ENCODE measurements around the gene CCDC82. TPM values are rescaled to one million over a fixed set of nuclear protein-coding genes. Genes with fewer than 3 reads are reported as not detected.

The CCDC82 gene
- total RNA-seq, 6 experiments from 2014 or later: 14.0 to 18.2 (median 17.2) TPM

- H3K36me3 Mint-ChIP-seq (ENCODE audit: low read depth): peaks cover 28% of the 10 kb centered on the region
- peak overlapping the region; percentile 49 for H3K4me3 Mint-ChIP-seq
- TF ChIP-seq CTCF (IDR thresholded peaks at IDR 0.05): no peak
- H3K27ac Mint-ChIP-seq: peak overlapping the region; percentile 77
- H3K27me3 Mint-ChIP-seq (ENCODE audit: insufficient read depth): no peaks in the 10 kb centered on the region
- H3K4me1 Mint-ChIP-seq (ENCODE audit: low read depth): peaks cover 84% of the 10 kb centered on the region
- H3K9me3 Mint-ChIP-seq: no peaks in the 10 kb centered on the region
- peak; percentile 48 for DNase-seq
Measured at GRCh38 chr11:96328395-96329010, 61.2 kb downstream of the CCDC82 start.

DNA sequence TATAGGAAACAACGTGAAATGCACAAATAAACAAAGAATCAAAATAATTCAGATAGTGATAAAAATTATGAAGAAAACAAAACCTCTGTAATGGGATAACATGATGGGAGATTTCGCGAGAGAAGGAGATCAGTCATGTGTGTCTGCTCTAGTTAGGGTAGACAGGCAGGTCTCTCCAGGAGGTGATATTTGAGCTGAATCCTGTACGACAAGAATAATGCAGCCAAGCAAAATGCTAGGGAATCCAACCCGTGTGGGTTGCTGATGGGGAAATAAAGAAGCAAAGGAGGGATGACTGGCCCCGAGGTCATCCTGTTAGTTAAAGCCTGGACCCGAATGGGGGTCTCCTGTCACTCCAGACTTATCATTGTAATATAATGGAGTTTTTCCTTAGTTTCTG, 62.8 kb downstream of the CCDC82 start:
- no peak overlapping the region; the same call in 1 of the 2 replicates for H3K27ac Mint-ChIP-seq
- H3K4me3 Mint-ChIP-seq: no peak overlapping the region
- peaks cover 43% of the 10 kb centered on the region for H3K36me3 Mint-ChIP-seq (ENCODE audit: low read depth)
- TF ChIP-seq CTCF (IDR thresholded peaks at IDR 0.05): no peak
- H3K27me3 Mint-ChIP-seq (ENCODE audit: insufficient read depth): no peaks in the 10 kb centered on the region; the same call in 1 of the 2 replicates
- peaks cover 84% of the 10 kb centered on the region for H3K4me1 Mint-ChIP-seq (ENCODE audit: low read depth)
- H3K9me3 Mint-ChIP-seq: no peaks in the 10 kb centered on the region
- DNase-seq: no peak

DNA sequence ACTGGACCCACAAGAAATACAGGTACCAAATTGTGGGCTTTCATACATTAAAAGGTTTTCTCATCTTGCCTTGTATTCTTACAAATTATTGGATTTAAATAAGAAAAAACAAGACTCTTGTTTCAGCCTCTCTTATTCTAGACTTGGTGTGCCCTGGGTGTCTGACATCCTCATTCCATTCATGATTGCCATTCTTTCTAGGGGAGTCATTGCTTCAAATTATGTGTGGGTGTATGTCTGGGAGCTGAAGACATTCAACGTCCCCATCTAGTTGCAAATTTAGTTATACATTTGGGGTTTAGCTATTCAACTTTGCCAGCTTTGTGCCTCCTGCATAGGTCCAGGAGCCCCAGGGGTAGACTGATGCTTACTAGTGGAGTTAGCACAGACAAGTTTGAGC, 64.8 kb downstream of the CCDC82 start:
- Mint-ChIP-seq H3K27ac (peak overlapping the region; percentile 88), H3K36me3 (ENCODE audit: low read depth) (peaks cover 48% of the 10 kb centered on the region), H3K27me3 (ENCODE audit: insufficient read depth) (no peaks in the 10 kb centered on the region; the same call in 1 of the 2 replicates), H3K4me3 (peak overlapping the region; percentile 79), H3K4me1 (ENCODE audit: low read depth) (peaks cover 90% of the 10 kb centered on the region), H3K9me3 (no peaks in the 10 kb centered on the region)
- peak; percentile 73 for DNase-seq
- no peak for TF ChIP-seq CTCF (IDR thresholded peaks at IDR 0.05)

- TF ChIP-seq CTCF (IDR thresholded peaks at IDR 0.05): no peak
- no peaks in the 10 kb centered on the region; the same call in 1 of the 2 replicates for H3K27me3 Mint-ChIP-seq (ENCODE audit: insufficient read depth)
- peak overlapping the region; percentile 88 for H3K27ac Mint-ChIP-seq
- peaks cover 52% of the 10 kb centered on the region for H3K36me3 Mint-ChIP-seq (ENCODE audit: low read depth)
- peaks cover 90% of the 10 kb centered on the region for H3K4me1 Mint-ChIP-seq (ENCODE audit: low read depth)
- no peak overlapping the region for H3K4me3 Mint-ChIP-seq
- H3K9me3 Mint-ChIP-seq: no peaks in the 10 kb centered on the region
- no peak for DNase-seq
Measured at GRCh38 chr11:96323642-96323985, 66.1 kb downstream of the CCDC82 start.

DNA sequence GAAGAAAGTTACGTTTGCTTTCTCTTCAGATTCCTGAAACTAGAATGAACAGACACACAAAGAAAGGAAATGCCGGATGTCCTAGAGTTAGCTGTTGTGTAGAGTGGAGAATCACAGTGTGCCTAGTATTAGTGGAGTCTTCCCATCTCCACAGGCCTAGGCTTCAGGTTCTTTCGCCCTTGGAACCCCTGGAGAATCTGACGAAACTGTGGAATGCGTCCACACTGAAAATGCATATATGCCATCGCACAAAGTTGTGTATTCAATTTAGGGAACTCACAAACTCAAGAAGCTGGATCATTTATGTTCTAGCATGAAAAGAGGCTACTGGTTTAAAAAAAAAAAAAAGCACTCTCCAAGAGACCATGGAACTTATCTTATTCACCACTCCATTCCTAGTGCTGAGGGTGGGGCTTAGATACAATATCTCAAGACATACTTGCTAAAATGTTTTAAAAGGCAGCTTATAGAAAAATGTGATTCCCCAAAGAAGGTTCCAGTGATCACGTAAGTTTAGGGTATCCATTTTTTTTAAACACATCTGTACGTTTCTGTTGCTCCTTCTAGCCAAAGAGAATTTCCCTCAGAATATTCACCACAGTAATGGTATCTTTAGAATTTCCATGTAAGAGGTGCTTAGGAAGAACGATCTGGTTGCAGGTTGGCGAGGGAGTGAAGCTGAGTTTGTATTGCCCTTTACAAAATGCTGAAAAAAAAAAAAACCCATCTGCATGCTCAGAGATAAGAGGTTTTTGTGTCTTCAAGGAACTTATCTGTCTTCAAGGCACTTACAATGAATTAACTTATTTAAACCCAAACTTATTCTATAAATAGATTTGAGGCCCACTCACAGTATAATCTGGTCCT, 66.7 kb downstream of the CCDC82 start:
- Mint-ChIP-seq H3K27ac (peak overlapping the region; percentile 88), H3K4me1 (ENCODE audit: low read depth) (peaks cover 90% of the 10 kb centered on the region), H3K27me3 (ENCODE audit: insufficient read depth) (no peaks in the 10 kb centered on the region; the same call in 1 of the 2 replicates), H3K4me3 (no peak overlapping the region), H3K36me3 (ENCODE audit: low read depth) (peaks cover 52% of the 10 kb centered on the region), H3K9me3 (no peaks in the 10 kb centered on the region)
- no peak for DNase-seq
- TF ChIP-seq CTCF (IDR thresholded peaks at IDR 0.05): no peak
